DND-41 (cell line): ENCODE data around the gene TMEM88.

Source experiments
- ATAC-seq: fragments of 200-7000 bp; cut with Tn5 transposase; 3 replicates; pipeline ENCODE4 v1.9.1; 2021; ENCODE audit warnings: low read depth; ENCODE audit not compliant: insufficient read depth
- DNase-seq: peaks from one replicate; pipeline ENCODE4 v3.0.0-alpha.2; 2020
- H2AFZ ChIP-seq: 2 replicates; pipeline ENCODE4 v1.6.0; 2012; ENCODE audit warnings: low read depth, low read length
- H3K27ac ChIP-seq: 2 replicates; pipeline ENCODE4 v1.5.1; 2012; ENCODE audit warnings: low read length, inconsistent platforms
- H3K27me3 ChIP-seq: fragments of 200-600 bp; sonication (generic); 2 replicates; pipeline ENCODE4 v1.6.0; 2012; ENCODE audit warnings: low read length, mild to moderate bottlenecking, inconsistent platforms; ENCODE audit not compliant: insufficient read depth, poor library complexity
- H3K36me3 ChIP-seq: 2 replicates; pipeline ENCODE4 v1.5.1; 2012; ENCODE audit warnings: low read length, inconsistent platforms; ENCODE audit not compliant: insufficient read depth
- H3K4me1 ChIP-seq: 2 replicates; pipeline ENCODE4 v1.5.1; 2012; ENCODE audit warnings: mild to moderate bottlenecking, low read length; ENCODE audit not compliant: insufficient read depth
- H3K4me2 ChIP-seq: 2 replicates; pipeline ENCODE4 v1.6.0; 2012; ENCODE audit warnings: mild to moderate bottlenecking, moderate library complexity, low read length, inconsistent platforms; ENCODE audit not compliant: insufficient read depth
- H3K4me3 ChIP-seq, 2 experiments: fragments of 200-600 bp in 1 of 2; shearing (Covaris generic) in 1 of 2; 2 replicates each; pipeline ENCODE4 v1.5.1; 2012 to 2016; ENCODE audit warnings: inconsistent platforms in 2 of 2, low read length in 2 of 2, mild to moderate bottlenecking in 2 of 2, low read depth in 1 of 2, moderate library complexity in 1 of 2
- H3K79me2 ChIP-seq: 2 replicates; pipeline ENCODE4 v1.6.0; 2012; ENCODE audit warnings: low read length, inconsistent platforms; ENCODE audit not compliant: insufficient read depth
- H3K9ac ChIP-seq: 2 replicates; pipeline ENCODE4 v1.6.0; 2012; ENCODE audit warnings: low read depth, mild to moderate bottlenecking, inconsistent platforms, low read length, moderate library complexity
- H3K9me3 ChIP-seq: 2 replicates; pipeline ENCODE4 v1.5.1; 2012; ENCODE audit warnings: low read length, moderate library complexity, mild to moderate bottlenecking, inconsistent platforms; ENCODE audit not compliant: insufficient read depth, severe bottlenecking
- H4K20me1 ChIP-seq: 2 replicates; pipeline ENCODE4 v1.6.0; 2012; ENCODE audit warnings: low read length; ENCODE audit not compliant: insufficient read depth
- EZH2 ChIP-seq: IDR thresholded peaks from 3 replicates; pipeline ENCODE4 v1.6.1; 2012; ENCODE audit warnings: borderline replicate concordance, low read depth, mild to moderate bottlenecking, moderate library complexity, low read length, inconsistent platforms; ENCODE audit not compliant: severe bottlenecking
- TF ChIP-seq, protein P1 (sequence below): IDR thresholded peaks from 2 replicates; pipeline ENCODE4 v1.5.1; 2012; ENCODE audit warnings: borderline replicate concordance, low read length, moderate library complexity, mild to moderate bottlenecking; ENCODE audit not compliant: poor library complexity, severe bottlenecking; ENCODE audit errors: extremely low read depth

The TMEM88 gene

DNA sequence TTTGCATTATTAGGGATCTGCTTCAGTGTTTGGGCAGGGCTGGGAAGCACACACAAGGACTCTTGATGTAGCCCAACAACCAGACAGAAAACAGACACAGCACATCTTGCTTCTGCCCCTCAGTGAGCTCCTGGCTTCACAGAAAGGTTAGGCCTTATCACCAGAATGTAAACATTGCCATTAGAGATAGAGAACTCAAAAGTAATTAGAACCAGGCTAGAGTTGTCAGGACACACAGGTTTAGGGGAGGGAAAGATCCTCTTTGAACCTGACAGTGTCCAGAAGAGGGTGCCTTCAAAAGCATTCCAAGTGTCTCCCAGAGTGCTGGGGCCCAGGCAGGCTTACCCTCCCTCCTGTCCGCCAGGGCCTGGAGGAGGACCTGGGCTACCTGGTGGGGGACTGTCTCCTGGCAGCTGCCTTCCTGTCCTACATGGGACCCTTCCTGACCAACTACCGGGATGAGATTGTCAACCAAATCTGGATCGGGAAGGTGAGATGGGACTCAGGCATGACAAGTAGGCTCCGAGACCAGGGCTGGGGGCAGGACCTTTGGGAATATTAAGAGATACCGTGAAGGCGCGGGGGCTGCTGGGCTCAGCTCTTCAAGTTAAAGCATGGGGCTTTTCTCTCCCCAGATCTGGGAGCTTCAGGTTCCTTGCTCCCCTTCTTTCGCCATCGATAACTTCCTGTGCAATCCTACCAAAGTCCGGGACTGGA is 37.8 kb upstream of the TMEM88 start:
- H2AFZ ChIP-seq = no peak overlapping the region
- H3K4me3 ChIP-seq = no peak overlapping the region
- H3K9ac ChIP-seq = no peak overlapping the region
- no peaks in the 10 kb centered on the region for H3K9me3 ChIP-seq
- DNase-seq (no peak), ATAC-seq (no peak)
- no peak for TF ChIP-seq EZH2
- TF ChIP-seq, protein P1, sequence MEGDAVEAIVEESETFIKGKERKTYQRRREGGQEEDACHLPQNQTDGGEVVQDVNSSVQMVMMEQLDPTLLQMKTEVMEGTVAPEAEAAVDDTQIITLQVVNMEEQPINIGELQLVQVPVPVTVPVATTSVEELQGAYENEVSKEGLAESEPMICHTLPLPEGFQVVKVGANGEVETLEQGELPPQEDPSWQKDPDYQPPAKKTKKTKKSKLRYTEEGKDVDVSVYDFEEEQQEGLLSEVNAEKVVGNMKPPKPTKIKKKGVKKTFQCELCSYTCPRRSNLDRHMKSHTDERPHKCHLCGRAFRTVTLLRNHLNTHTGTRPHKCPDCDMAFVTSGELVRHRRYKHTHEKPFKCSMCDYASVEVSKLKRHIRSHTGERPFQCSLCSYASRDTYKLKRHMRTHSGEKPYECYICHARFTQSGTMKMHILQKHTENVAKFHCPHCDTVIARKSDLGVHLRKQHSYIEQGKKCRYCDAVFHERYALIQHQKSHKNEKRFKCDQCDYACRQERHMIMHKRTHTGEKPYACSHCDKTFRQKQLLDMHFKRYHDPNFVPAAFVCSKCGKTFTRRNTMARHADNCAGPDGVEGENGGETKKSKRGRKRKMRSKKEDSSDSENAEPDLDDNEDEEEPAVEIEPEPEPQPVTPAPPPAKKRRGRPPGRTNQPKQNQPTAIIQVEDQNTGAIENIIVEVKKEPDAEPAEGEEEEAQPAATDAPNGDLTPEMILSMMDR = no peak
- no peak overlapping the region for H3K27ac ChIP-seq
- peaks cover 17% of the 10 kb centered on the region for H3K27me3 ChIP-seq
- H3K4me2 ChIP-seq = no peak overlapping the region
- no peaks in the 10 kb centered on the region for H3K79me2 ChIP-seq
- H4K20me1 ChIP-seq = no peaks in the 10 kb centered on the region
- H3K4me1 ChIP-seq = no peaks in the 10 kb centered on the region
- no peaks in the 10 kb centered on the region for H3K36me3 ChIP-seq

DNA sequence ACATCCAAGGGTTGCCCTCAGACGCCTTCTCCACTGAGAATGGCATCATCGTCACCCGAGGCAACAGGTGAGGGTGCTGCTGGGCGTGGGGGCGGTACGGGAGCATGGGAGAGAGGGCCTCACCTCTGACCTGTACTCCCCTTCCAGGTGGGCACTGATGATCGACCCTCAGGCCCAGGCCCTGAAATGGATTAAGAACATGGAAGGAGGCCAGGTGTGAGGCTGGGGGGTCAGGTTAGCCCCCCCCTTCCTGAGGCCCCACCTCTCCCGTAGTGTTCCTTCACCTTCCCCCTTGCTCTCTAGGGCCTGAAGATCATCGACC is 37.3 kb upstream of the TMEM88 start:
- Histone ChIP-seq H2AFZ (no peak overlapping the region), H3K4me3 (no peak overlapping the region), H4K20me1 (no peaks in the 10 kb centered on the region), H3K4me2 (no peak overlapping the region), H3K9ac (no peak overlapping the region), H3K9me3 (no peaks in the 10 kb centered on the region), H3K36me3 (no peaks in the 10 kb centered on the region), H3K27ac (no peak overlapping the region), H3K4me1 (no peaks in the 10 kb centered on the region), H3K27me3 (peaks cover 17% of the 10 kb centered on the region), H3K79me2 (no peaks in the 10 kb centered on the region)
- TF ChIP-seq, protein P1 = no peak
- TF ChIP-seq EZH2 = no peak
- DNase-seq (no peak), ATAC-seq (no peak)

DNA sequence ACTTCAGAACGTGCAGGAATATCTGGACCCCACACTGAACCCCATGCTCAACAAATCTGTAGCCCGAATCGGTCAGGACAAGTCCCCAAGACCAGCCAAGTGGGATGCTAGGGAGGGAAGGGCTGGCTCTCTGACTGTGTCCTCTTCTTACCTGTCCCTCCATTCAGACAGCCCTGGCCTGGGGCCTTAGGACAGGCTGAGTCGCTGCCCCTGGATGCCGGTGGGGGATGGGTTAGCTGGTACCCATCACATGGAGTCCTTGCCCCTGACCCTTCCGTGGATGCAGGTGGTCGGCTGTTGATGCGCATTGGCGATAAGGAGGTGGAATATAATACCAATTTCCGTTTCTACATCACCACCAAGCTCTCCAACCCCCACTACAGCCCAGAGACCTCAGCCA is 36.8 kb upstream of the TMEM88 start:
- H3K9me3 ChIP-seq = no peaks in the 10 kb centered on the region
- no peaks in the 10 kb centered on the region for H4K20me1 ChIP-seq
- H3K27me3 ChIP-seq = peaks cover 17% of the 10 kb centered on the region
- TF ChIP-seq, protein P1 = no peak
- no peaks in the 10 kb centered on the region for H3K4me1 ChIP-seq
- no peak for ATAC-seq
- no peaks in the 10 kb centered on the region for H3K36me3 ChIP-seq
- no peak overlapping the region for H3K4me3 ChIP-seq
- H3K9ac ChIP-seq = no peak overlapping the region
- DNase-seq = no peak
- H2AFZ ChIP-seq = no peak overlapping the region
- H3K27ac ChIP-seq = no peak overlapping the region
- no peak overlapping the region for H3K4me2 ChIP-seq
- no peaks in the 10 kb centered on the region for H3K79me2 ChIP-seq
